Measurements from ENCODE around the gene TNF. TPM values are rescaled to one million over a fixed set of nuclear protein-coding genes. Genes with fewer than 3 reads are reported as not detected.

The TNF gene
- total RNA-seq, 5 donors from 2014 or later (not counting 1 experiment from before 2014, with no cell fraction given): 13.8 to 28.0 (median 25.0) TPM

DNA sequence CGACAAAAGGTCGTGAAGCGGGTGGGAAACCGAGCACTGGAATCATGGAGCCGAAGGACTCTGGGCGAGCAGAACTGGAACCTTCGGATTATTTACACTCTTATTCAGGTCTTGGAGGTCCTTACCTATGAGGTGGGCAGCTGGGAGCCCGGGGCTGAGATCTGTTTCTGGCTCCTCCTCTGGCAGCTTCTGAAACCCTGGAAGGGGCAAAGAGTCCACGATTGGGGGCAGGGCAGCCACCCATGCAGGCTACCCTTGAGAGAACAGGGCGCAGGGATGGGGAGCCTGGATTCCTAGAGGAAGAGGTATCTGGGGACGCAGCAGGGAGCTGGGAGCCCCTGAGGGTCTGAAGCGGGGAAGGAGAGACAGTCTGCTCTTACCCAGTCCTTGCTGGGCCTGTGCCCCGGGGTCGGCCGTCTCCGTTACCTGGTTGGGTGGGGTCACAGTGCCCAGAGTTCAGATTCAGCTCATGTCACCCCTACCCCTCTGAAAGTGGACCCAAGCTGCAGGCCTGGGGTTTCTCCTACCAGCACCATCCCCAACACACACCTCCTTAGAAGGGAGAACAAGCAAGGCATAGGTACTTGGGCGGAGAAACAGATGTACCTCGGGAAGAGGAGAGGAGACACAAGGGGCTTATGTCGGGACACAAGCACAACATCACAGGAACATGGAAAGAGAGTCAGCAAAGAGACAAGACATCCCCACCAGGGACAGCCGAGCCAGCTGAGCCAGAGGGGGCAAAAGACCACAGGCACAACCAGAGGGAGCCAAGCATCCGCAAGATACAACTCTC, 6.3 kb downstream of the TNF start:
- Mint-ChIP-seq H3K27me3 (no peaks in the 10 kb centered on the region), H3K4me1 (peaks cover 75 to 83% (median 81%) of the 10 kb centered on the region in 3 donors), H3K4me3 (peak overlapping the region; percentile 97 to 100 (median 99)), H3K9me3 (no peaks in the 10 kb centered on the region), H3K36me3 (peaks cover 35% of the 10 kb centered on the region), H3K27ac (peak overlapping the region; percentile 94 to 98)
- Histone ChIP-seq H3K9me3 (no peaks in the 10 kb centered on the region), H3K4me3 (ENCODE audit: control insufficient read depth in 1 of 2, extremely low read depth in 1 of 2, low read length in 1 of 2) (peak overlapping the region; percentile 86 to 99), H3K27ac (ENCODE audit: low read length) (peak overlapping the region; percentile 92), H3K27me3 (replicated peaks in 1 of 2; ENCODE audit: control insufficient read depth in 2 of 2, extremely low read depth in 1 of 2, insufficient read depth in 2 of 2, low read length in 1 of 2) (no peaks in the 10 kb centered on the region), H3K36me3 (ENCODE audit: control insufficient read depth in 2 of 2, extremely low read depth in 1 of 2, insufficient read depth in 1 of 2, low read length in 1 of 2) (peaks cover 0 to 18% of the 10 kb centered on the region in 2 donors), H3K4me1 (ENCODE audit: control insufficient read depth in 1 of 2, extremely low read depth in 1 of 2, insufficient read depth in 2 of 2, low read length in 2 of 2) (peaks cover 42 to 90% of the 10 kb centered on the region in 2 experiments)
- CTCF ChIA-PET: interaction anchor here (0.5 to 8.3 kb wide), 10 partner anchors 12 to 1080 kb away, joined by 3 to 167 read pairs (median 6); partner anchors contain the start of genes NCR3 (in 1 of the 2) and NFKBIL1 (in 1 of the 2)
- WGBS (ENCODE audit: insufficient coverage): 1% methylated on average over 11 of the region's 21 CpGs
- POLR2A ChIA-PET: interaction anchor here (0.6 to 1.2 kb wide), 3 partner anchors 17 to 70 kb away, joined by 3 to 7 read pairs (median 4); no protein-coding TSS in a partner anchor
- ATAC-seq (replicated peaks in 1 of 4): peak in 1 of 4 experiments; percentile 1
- DNase-seq: peak in 3 of 35 experiments; percentile 29 to 44 (median 44)

DNA sequence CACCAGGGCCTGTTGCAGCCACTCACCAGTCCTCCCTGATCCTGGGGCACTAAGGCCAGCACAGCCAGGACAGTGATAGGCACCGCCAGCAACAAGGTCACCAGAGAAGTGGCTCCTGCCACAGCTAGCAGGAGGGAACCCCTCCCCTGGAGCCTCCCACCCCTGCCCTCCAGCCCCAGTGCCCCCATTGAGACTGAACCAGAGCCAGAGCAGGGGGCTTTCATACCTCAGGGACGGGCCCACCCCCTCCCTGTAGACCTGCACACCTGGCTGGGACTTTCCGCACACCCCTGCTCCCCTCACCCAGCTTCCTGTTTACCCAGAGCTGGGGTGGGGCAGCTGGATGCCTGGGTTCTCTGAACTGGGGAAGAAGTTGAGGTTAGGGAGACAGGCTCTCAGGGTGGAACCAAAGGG, 6.9 kb downstream of the TNF start, which contains the start of gene LTB:
TSS of gene LTB (minus strand) at position 195 of the 414 bp plus-strand sequence. CDS start at position 188, 7 bp downstream.
- 0% methylated on average over 1 of the region's 3 CpGs for WGBS (ENCODE audit: insufficient coverage)
- Histone ChIP-seq H3K9me3 (no peaks in the 10 kb centered on the region), H3K4me3 (ENCODE audit: control insufficient read depth in 1 of 2, extremely low read depth in 1 of 2, low read length in 1 of 2) (peak within 1 kb of the TSS; percentile 86 to 99), H3K27ac (ENCODE audit: low read length) (peak within 1 kb of the TSS; percentile 92), H3K36me3 (ENCODE audit: control insufficient read depth in 2 of 2, extremely low read depth in 1 of 2, insufficient read depth in 1 of 2, low read length in 1 of 2) (peaks cover 0 to 17% of the 10 kb centered on the region in 2 donors), H3K27me3 (replicated peaks in 1 of 2; ENCODE audit: control insufficient read depth in 2 of 2, extremely low read depth in 1 of 2, insufficient read depth in 2 of 2, low read length in 1 of 2) (no peaks in the 10 kb centered on the region), H3K4me1 (ENCODE audit: control insufficient read depth in 1 of 2, extremely low read depth in 1 of 2, insufficient read depth in 2 of 2, low read length in 2 of 2) (peaks cover 43 to 90% of the 10 kb centered on the region in 2 experiments)
- DNase-seq (peak; percentile 53 to 87 (median 77)), ATAC-seq (replicated peaks in 1 of 4) (peak; percentile 66 to 76 (median 70))
- Mint-ChIP-seq H3K36me3 (peaks cover 29% of the 10 kb centered on the region), H3K4me1 (peaks cover 75 to 83% (median 81%) of the 10 kb centered on the region in 3 donors), H3K27ac (peak within 1 kb of the TSS; percentile 94 to 98), H3K27me3 (no peaks in the 10 kb centered on the region), H3K9me3 (no peaks in the 10 kb centered on the region), H3K4me3 (peak within 1 kb of the TSS; percentile 97 to 100 (median 99))
- CTCF ChIA-PET: interaction anchor here (0.6 to 8.3 kb wide), 13 partner anchors 7 to 292 kb away, joined by 3 to 167 read pairs (median 5); partner anchors contain the start of genes NCR3 (in 1 of the 2), NFKBIL1 (in 1 of the 2) and TNF (in 1 of the 2)
- POLR2A ChIA-PET: interaction anchor here (0.6 to 1.6 kb wide), 4 partner anchors 11 to 19 kb away, joined by 3 to 6 read pairs (median 3); partner anchors contain the start of gene NCR3 (in 1 of the 2)

DNA sequence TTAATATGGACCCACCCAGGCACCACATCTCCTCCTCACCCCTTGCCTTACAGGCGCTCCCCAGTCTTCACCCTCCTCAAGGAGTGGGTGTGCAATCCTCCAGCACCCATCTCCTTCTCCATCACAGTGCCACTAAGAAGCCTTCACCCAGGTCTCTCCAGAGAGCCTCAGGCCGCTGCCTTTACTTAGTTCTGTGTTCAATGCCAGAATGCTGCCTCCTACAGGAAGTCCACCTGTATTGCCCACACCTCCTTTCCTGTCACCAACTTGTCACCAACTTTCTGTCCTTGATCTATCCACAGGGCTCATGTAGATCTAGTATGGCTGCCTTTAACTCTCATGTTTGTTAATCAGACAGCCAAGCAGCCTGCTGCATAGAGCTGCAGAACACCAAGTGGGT, 10.1 kb downstream of the TNF start:
- DNase-seq: peak in 15 of 35 experiments; percentile 25 to 74 (median 44)
- peaks cover 74 to 78% (median 76%) of the 10 kb centered on the region in 3 donors for H3K4me1 Mint-ChIP-seq
- H3K4me3 Mint-ChIP-seq: peak overlapping the region; percentile 13 to 97 (median 40)
- H3K27me3 ChIP-seq (replicated peaks in 1 of 2; ENCODE audit: control insufficient read depth in 2 of 2, extremely low read depth in 1 of 2, insufficient read depth in 2 of 2, low read length in 1 of 2): no peaks in the 10 kb centered on the region
- H3K27me3 Mint-ChIP-seq: no peaks in the 10 kb centered on the region
- H3K4me3 ChIP-seq (ENCODE audit: control insufficient read depth in 1 of 2, extremely low read depth in 1 of 2, low read length in 1 of 2): peak overlapping the region in 1 of 2 donors; percentile 22
- ChIA-PET POLR2A (interaction anchor here in 1 of 2 donors (0.8 kb wide), 1 partner anchor 10 kb away, joined by 4 read pairs; the partner anchor contains the start of gene TNF), CTCF (interaction anchor here in 1 of 2 donors (1.0 to 8.3 kb wide), 4 partner anchors 9 to 35 kb away, joined by 5 to 167 read pairs (median 18); partner anchors contain the start of gene NCR3)
- H3K9me3 Mint-ChIP-seq: no peaks in the 10 kb centered on the region
- peaks cover 14% of the 10 kb centered on the region for H3K36me3 Mint-ChIP-seq
- peak in 1 of 4 experiments; percentile 8 for ATAC-seq (replicated peaks in 1 of 4)
- peak overlapping the region; percentile 94 to 98 for H3K27ac Mint-ChIP-seq
- peak overlapping the region; percentile 86 for H3K27ac ChIP-seq (ENCODE audit: low read length)
- WGBS (ENCODE audit: insufficient coverage): 65% methylated on average over 2 of the region's 2 CpGs
- no peaks in the 10 kb centered on the region for H3K9me3 ChIP-seq
- H3K36me3 ChIP-seq (ENCODE audit: control insufficient read depth in 2 of 2, extremely low read depth in 1 of 2, insufficient read depth in 1 of 2, low read length in 1 of 2): no peaks in the 10 kb centered on the region
- H3K4me1 ChIP-seq (ENCODE audit: control insufficient read depth in 1 of 2, extremely low read depth in 1 of 2, insufficient read depth in 2 of 2, low read length in 2 of 2): peaks cover 47 to 85% of the 10 kb centered on the region in 2 experiments

GRCh38 chr6:31586008-31586407, 10.6 kb downstream of the TNF start, which contains the start of gene LST1:
TSS of gene LST1 (plus strand) at chr6:31586277. CDS start at chr6:31587300, 1,023 bp downstream.
- Mint-ChIP-seq H3K4me1 (peaks cover 71 to 81% (median 77%) of the 10 kb centered on the region in 3 donors), H3K4me3 (peak within 1 kb of the TSS; percentile 44 to 97 (median 66)), H3K9me3 (no peaks in the 10 kb centered on the region), H3K27ac (peak within 1 kb of the TSS; percentile 94 to 98), H3K27me3 (no peaks in the 10 kb centered on the region), H3K36me3 (peaks cover 10% of the 10 kb centered on the region)
- H3K36me3 ChIP-seq (ENCODE audit: control insufficient read depth in 2 of 2, extremely low read depth in 1 of 2, insufficient read depth in 1 of 2, low read length in 1 of 2): no peaks in the 10 kb centered on the region
- ChIA-PET POLR2A (interaction anchor here (0.6 to 0.8 kb wide), 2 partner anchors 11 to 1374 kb away, joined by 4 to 5 read pairs; partner anchors contain the start of gene TNF (in 1 of the 2)), CTCF (interaction anchor here in 1 of 2 donors (1.0 to 8.3 kb wide), 6 partner anchors 9 to 35 kb away, joined by 5 to 167 read pairs (median 6); partner anchors contain the start of genes NCR3 and TNF)
- H3K4me3 ChIP-seq (ENCODE audit: control insufficient read depth in 1 of 2, extremely low read depth in 1 of 2, low read length in 1 of 2): peak within 1 kb of the TSS; percentile 22 to 36
- no CpG with 5 or more reads among the region's 1 CpG for WGBS (ENCODE audit: insufficient coverage)
- no peaks in the 10 kb centered on the region for H3K27me3 ChIP-seq (replicated peaks in 1 of 2; ENCODE audit: control insufficient read depth in 2 of 2, extremely low read depth in 1 of 2, insufficient read depth in 2 of 2, low read length in 1 of 2)
- DNase-seq: no peak
- no peak for ATAC-seq (replicated peaks in 1 of 4)
- peak within 1 kb of the TSS; percentile 86 for H3K27ac ChIP-seq (ENCODE audit: low read length)
- no peaks in the 10 kb centered on the region for H3K9me3 ChIP-seq
- peaks cover 47 to 83% of the 10 kb centered on the region in 2 experiments for H3K4me1 ChIP-seq (ENCODE audit: control insufficient read depth in 1 of 2, extremely low read depth in 1 of 2, insufficient read depth in 2 of 2, low read length in 2 of 2)

GRCh38 chr6:31586599-31587281, 11.4 kb downstream of the TNF start:
- Mint-ChIP-seq H3K4me1 (peaks cover 67 to 86% (median 79%) of the 10 kb centered on the region in 3 donors), H3K36me3 (peaks cover 3% of the 10 kb centered on the region), H3K27me3 (no peaks in the 10 kb centered on the region), H3K9me3 (no peaks in the 10 kb centered on the region), H3K27ac (peak overlapping the region; percentile 94 to 98), H3K4me3 (peak overlapping the region; percentile 44 to 97 (median 66))
- peak; percentile 35 to 44 (median 40) for ATAC-seq (replicated peaks in 1 of 4)
- Histone ChIP-seq H3K27me3 (replicated peaks in 1 of 2; ENCODE audit: control insufficient read depth in 2 of 2, extremely low read depth in 1 of 2, insufficient read depth in 2 of 2, low read length in 1 of 2) (no peaks in the 10 kb centered on the region), H3K4me3 (ENCODE audit: control insufficient read depth in 1 of 2, extremely low read depth in 1 of 2, low read length in 1 of 2) (peak overlapping the region; percentile 22 to 36), H3K9me3 (no peaks in the 10 kb centered on the region), H3K36me3 (ENCODE audit: control insufficient read depth in 2 of 2, extremely low read depth in 1 of 2, insufficient read depth in 1 of 2, low read length in 1 of 2) (no peaks in the 10 kb centered on the region), H3K4me1 (ENCODE audit: control insufficient read depth in 1 of 2, extremely low read depth in 1 of 2, insufficient read depth in 2 of 2, low read length in 2 of 2) (peaks cover 47 to 82% of the 10 kb centered on the region in 2 experiments), H3K27ac (ENCODE audit: low read length) (peak overlapping the region; percentile 86)
- DNase-seq: peak in 15 of 35 experiments; percentile 22 to 57 (median 36)
- CTCF ChIA-PET: interaction anchor here (0.5 to 8.3 kb wide), 9 partner anchors 9 to 212 kb away, joined by 3 to 167 read pairs (median 6); partner anchors contain the start of genes NCR3 (in 1 of the 2) and TNF (in 1 of the 2)
- WGBS (ENCODE audit: insufficient coverage): 32% methylated on average over 6 of the region's 9 CpGs
- POLR2A ChIA-PET: interaction anchor here in 1 of 2 donors (0.6 kb wide), 1 partner anchor 1374 kb away, joined by 5 read pairs; no protein-coding TSS in a partner anchor

Measured in T-cell (primary cell).